Activated CD8-positive, alpha-beta memory T cell treated with anti-CD3 and anti-CD28 coated beads for 36 hours (primary cell): ENCODE data around the gene CDKAL1. TPM values are rescaled to one million over a fixed set of nuclear protein-coding genes. Genes with fewer than 3 reads are reported as not detected.

Experiments used
- CTCF ChIA-PET: fragments of 350-600 bp; sonication (Branson Sonifier 250); formaldehyde crosslinking; loops from one replicate; lab custom pipeline; 2021; ENCODE audit warnings: antibody characterized with exemption; lab: Charles Lee
- POLR2A ChIA-PET: fragments of 350-600 bp; sonication (Branson Sonifier 250); formaldehyde crosslinking; loops from one replicate; lab custom pipeline; 2021; ENCODE audit warnings: antibody characterized with exemption; lab: Charles Lee
- total RNA-seq, 2 experiments: library from RNA; stranded (reverse); gene quantifications; one replicate each; pipeline ENCODE4 v1.2.3, GENCODE V29; 2021

The CDKAL1 gene
- total RNA-seq, 2 experiments from 2014 or later: 26.2 to 27.5 TPM

DNA sequence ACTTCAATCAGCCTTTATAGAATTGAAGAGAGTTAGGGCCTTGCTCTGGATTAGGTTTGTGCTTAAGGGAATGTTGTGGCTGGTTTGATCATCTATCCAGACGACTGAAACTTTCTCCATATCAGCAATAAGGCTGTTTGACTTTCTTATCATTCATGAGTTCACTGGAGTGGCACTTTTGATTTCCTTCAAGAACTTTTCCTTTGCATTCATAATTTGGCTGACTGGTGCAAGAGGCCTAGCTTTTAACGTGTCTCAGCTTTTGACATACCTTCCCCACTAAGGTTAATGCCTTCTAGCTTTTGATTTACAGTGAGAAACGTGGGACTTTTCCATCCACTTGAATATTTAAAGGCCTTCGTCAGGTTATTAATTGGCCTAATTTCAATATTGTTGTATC, 461.8 kb downstream of the CDKAL1 start:
- POLR2A ChIA-PET: interaction anchor here (0.7 kb wide), 1 partner anchor 186 kb away, joined by 3 read pairs; no protein-coding TSS in a partner anchor
- CTCF ChIA-PET: no interaction called here

DNA sequence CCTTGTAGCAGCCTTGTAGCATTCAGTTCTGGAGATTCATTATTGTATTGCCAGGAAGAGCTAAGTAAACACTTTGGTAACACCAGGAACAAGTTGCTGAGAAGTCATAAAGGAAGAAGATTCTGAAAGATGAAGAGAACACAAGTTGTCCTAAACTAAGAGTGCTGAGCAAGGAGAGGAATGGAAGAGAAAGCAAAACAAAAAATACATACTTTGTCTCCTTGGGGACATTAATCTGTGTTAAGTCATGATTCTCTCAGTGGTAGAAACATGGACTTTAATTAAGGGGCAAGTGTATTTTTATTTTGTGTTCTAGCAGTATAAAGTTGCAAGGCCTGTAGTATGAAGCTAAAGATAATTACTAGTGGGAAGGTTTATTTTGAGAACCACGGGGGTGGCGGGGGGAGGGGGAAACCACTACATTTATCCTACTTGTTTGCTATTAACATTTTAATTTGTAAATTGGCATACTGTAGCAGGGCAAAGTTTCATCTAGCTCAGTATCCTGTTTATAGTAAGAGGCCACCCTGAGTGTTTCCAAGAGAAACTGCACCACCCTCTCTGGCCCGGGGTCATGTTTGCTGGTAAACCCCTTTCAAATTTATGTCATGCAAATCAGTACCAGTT, 463.0 kb downstream of the CDKAL1 start:
- CTCF ChIA-PET: no interaction called here

DNA sequence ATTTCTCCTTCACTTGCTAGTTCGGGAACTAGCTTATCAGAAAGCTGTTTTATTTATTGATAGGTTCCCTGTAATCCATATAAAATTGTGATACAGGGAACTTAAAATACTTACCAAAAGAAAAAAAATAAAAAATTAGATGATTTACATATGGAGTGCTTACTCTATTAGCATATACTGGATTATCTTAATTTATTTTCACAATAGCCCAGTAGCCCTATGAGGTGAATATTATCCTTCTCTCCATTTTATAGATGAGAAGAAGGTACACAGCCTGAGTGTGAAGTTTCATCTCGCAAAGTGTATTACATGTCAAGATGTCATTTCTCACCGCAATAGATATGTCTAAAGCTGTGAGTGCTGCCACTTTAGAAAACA, 463.5 kb downstream of the CDKAL1 start:
- ChIA-PET CTCF (no interaction called here), POLR2A (no interaction called here)

More for the DNA sequence above, 463.0 kb downstream of the CDKAL1 start:
- POLR2A ChIA-PET: no interaction called here

DNA sequence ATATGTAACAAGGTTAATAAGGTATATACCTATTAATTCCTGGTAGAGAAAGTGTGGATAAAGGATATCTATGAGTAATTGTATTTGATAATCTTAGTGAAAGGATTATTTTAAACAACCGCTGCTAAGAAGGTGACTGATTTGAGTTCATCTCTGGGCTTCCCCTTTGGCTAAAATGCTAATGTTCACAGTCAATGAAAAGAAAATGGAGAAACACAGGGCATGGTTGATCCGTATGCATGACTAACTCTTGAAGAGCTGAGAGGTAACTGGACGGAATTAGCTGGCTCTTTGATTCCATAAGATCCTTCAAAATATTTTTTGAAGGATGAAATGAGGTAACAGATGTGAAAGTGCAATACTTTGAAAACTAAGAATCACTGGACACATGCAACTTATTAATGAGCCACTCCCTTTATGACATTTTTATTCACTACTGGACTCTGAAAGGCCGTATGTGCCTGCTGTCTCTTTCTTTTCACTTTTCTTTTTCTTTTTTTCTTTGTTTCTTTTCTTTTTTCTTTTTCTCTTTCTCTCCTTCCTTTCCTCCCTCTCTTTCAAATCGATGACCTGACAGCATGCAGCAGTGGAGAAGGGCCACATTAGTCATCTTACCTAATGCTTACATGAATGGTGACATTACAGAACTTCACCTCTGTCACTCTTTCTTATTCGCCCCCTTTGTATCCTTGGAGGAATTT, 464.6 kb downstream of the CDKAL1 start:
- CTCF ChIA-PET: interaction anchor here (0.7 kb wide), 1 partner anchor 438 kb away, joined by 4 read pairs; no protein-coding TSS in a partner anchor

DNA sequence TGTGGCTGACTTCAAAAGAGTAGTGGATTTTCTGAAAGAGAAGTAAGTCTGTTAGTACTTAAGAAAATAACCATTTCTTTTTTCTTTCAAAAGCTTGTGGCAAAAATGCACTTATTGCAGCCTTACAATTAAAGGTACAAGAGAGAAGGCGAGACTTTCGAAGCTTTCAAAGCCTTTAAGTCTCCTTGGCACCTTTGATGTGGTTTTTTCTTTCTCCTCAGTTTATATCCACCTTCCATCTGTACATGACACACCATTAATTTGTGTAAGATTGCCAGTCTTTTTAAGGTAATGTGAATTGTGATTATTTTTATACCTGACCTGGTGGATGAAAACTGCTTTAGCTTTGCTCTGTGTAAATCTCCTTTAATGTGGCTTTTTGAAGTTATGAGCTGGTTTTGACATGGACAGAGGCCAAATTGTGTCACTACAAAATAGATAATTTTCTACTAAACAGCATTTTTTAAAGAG, 466.1 kb downstream of the CDKAL1 start:
- CTCF ChIA-PET: interaction anchor here (0.6 kb wide), 1 partner anchor 9 kb away, joined by 3 read pairs; no protein-coding TSS in a partner anchor
- POLR2A ChIA-PET: no interaction called here

More for the DNA sequence above, 464.6 kb downstream of the CDKAL1 start:
- POLR2A ChIA-PET: interaction anchor here (0.7 kb wide), 1 partner anchor 22 kb away, joined by 3 read pairs; no protein-coding TSS in a partner anchor

DNA sequence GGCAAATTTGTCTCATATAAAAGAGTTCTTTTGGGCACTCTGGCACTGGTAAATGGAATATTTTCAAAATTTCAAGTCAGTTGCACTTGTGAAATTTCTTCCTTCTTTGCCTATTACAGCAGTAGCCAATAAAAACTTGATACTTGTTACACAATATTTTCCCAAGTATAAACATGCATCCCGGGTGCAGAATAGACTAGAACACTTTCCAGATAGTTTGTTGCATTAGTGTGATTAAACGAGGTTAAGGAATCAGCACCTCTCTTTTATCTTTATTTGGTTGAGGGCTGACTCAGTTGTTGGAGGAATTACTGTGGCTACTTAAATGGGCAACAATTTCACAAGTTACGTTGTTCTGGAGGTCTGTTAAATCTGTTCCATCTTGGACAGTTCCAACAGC, 467.5 kb downstream of the CDKAL1 start:
- POLR2A ChIA-PET: no interaction called here

DNA sequence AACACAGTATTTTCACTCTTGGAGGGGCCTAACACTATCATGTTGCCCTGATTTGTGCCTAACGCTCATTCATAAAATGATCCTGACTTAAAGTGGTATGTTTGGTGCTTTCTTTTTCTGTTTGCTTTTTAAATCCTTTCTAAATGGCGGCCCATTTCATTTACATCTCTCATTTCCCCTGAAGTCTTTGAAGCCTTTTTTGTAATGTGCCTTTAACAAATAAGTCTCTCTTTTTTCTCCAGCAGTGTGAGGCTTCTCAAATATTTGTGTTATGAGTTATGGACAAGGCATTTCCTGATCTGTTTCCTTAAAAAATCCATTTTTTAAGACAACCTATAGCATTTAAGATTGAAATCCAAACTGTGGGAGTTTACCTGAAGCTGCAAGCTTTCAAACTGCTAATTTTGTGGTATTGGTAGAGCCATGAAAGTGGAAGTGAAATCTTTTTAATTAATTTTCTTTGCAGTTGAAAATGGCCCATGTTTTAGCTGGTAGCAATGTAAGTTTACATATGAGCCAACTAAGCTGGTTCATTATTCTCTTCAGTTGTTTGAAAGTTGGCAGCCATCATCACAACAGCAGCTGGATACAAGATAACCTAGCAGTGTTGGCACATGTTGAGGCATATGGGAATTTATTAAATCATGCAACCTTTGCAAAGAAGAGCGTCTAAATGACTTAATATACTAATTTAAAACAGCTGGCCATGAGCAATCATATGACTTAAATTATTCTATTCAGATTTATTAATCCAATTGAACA, 469.7 kb downstream of the CDKAL1 start:
- ChIA-PET POLR2A (no interaction called here), CTCF (no interaction called here)

More for the DNA sequence above, 467.5 kb downstream of the CDKAL1 start:
- CTCF ChIA-PET: no interaction called here

DNA sequence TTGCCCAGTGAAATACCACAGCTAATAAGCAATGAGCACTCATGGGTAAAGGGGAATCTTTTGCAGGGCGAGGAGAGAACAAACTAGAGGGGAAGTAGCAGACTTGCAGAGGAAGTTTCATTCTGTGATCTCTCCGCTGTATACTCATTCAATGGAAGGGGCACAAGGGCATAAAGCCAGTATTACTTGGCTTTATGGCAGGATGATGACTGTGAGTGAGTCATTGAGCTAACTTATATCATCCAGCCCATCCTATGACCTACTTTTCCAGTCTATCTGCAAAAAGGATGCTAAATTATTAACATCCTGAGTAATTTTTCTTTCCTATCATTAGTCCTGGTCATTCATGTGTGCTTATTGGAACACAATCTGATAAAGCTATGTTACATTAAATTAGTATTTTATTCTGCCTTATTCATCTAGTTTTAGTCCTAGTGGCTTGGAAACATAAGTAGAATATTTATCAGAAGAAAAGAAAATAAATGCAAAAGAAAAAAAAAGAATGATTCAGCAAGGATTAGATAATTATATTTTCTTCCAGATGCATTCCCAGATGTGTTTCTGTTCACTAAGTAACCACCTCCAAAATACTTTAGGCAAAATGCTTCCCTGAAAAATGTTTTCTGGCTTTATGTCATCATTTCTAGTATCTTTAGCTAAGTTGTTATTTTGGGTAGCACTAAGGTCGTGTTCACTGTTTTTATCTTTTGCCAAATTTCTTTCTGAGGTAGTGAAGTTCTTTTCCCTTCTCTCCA, 471.7 kb downstream of the CDKAL1 start:
- POLR2A ChIA-PET: no interaction called here
- CTCF ChIA-PET: no interaction called here

DNA sequence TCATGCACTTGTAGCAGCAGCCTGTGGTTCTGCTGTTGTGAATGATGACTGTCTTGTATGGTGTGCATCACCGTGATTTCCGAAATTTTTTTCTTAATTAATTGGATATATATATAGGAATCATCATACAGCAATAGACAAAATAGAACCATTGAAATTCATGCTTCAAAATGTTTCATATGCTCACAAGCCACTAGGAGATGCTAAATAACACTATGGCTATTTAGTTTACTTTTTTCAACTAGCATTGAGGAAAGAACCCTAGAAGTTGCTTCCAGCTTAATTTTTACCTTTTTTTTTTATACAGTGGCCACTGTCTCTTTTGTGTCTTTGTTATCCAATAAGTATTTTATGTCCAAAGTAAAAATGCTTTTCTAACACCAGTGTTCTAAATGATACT, 485.4 kb downstream of the CDKAL1 start:
- ChIA-PET CTCF (no interaction called here), POLR2A (no interaction called here)

DNA sequence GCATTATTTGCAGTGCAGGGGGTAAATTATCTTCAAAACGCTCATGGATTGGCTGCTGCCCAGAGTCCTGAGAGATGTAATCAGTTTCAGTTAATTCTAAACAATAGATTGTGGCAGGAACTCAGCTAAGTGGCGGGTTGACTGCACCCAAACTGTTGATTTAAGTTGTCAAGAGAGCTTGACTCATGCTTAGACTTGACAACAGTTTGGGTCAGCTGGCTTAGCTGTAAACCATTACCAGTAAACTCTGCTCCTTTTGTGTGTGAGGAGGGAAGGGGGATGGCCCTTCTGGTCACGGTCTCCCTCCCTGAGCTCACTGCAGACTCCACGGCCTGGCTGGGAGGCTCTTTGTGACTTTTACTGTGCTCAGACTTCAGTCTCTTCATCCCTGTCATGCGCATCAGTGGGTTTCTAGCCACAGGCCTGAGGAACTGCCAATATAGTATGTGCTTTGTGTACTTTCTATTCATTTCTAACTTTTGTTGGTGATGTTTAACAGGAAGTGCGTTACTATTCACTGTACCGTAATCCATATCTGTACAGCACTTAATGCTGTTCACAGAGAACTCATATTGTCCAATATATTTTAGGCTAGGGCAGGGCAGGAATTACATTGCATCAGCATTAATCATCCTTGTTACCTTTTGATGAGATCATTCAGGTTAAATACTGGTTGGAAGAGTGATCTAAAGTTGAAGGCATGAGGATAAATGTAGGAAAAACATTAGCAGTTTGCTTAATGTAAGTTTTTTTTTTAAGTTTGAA, 488.3 kb downstream of the CDKAL1 start:
- POLR2A ChIA-PET: no interaction called here
- CTCF ChIA-PET: no interaction called here

DNA sequence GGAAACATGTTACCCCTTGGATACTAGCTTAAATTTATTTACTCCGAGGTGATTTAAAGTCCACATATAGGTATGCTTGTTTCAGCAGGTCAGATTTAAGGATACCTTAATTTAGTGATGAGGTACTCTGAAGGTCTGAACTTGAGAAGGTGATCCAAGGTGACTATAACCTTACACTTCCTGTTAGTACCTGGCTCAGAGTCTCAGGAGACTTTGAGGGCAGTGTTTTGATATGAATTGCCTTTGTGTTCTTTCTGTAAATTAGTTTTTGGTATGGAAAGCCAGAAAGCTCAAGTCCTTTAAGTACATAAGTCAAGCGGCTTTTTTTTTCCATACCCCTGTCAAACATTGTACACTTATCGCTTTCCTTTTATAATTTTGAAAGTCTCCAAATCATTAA, 489.0 kb downstream of the CDKAL1 start:
- ChIA-PET CTCF (no interaction called here), POLR2A (no interaction called here)

DNA sequence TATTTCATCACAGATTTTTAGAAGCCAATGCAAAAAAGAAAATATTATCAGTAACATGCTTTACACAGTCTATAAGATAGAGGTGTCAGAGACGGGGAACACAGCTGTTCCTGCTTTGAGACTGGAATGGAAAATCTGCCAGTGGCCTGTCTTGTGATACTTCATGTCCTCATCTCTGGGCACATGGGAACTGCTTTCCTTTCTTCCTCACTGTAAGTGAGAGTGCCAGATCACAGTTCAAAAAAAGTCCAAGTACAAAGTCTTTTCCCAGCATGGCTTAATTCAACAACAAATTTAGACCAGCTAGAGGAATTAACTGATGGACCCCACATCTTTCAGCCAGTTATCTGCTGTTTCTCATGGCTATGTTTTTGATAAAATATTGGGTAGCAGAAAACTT, 490.4 kb downstream of the CDKAL1 start:
- CTCF ChIA-PET: no interaction called here
- POLR2A ChIA-PET: no interaction called here

DNA sequence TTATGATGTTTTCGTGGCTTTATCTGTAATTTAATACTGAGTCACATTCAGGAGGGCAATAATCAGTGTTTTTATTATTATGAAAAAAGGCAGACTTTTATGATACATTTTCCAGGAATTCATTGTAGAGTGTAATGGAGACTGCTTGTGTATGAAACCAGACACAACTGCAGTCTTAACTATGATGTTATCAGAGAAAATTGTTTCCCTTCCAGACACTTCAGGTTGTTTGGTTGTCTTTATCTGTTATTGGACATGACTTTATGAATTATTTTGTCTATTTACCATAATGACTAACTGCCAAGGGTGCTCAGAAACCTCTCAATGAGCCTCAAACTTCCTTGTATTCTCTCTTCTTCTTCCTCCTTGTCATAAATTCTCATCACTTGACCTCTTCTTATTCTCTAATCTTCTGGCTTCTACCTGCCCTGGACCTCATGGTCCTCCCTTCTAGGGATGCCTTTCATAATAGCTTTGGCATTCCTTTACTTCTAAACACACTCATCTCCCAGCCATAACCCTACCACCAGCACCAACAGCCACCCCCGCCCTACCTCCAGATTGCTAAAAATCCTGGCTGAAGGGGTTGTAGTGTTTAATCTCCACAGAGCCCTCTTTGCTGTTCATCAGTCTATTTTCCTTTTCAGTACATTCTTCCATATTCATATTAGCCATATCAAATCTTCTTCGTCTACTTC, 492.5 kb downstream of the CDKAL1 start:
- ChIA-PET CTCF (no interaction called here), POLR2A (no interaction called here)

DNA sequence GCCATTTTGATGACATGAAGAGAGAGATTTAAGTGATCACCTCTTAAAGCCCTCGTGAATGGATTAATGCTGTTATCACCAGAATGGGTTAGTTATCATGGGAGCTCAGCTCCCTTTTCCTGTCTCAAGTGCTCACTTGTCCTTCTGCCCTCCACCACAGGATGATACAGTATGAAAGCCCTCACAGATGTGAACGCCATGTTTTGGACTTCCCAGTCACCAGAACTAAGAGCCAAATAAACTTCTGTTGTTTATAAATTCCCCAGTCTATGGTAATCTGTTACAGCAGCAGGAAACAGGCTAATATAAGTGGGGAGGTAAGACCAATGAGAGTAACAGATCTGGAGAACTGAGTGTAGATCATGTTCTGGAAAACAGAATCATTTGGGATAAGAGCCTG, 493.2 kb downstream of the CDKAL1 start:
- ChIA-PET POLR2A (no interaction called here), CTCF (no interaction called here)

DNA sequence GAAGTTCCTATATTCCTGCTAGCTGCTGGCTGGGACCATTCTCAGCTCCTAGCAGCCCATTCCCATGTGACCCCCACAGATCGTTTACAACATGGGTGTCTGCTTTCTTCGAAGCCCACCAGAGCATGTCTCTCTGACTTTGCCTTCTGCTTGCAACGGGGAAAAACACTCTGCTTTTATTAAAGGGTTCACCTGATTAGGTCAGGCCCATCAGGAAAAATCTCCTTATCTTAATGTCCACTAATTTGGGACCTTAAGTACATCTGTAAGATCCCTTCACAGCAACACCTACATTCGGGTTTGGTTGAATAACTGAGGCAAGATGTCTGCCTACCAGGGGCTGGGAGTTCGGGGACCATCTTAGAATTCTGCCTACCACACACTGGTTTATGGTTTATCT, 496.9 kb downstream of the CDKAL1 start:
- CTCF ChIA-PET: no interaction called here
- POLR2A ChIA-PET: no interaction called here

DNA sequence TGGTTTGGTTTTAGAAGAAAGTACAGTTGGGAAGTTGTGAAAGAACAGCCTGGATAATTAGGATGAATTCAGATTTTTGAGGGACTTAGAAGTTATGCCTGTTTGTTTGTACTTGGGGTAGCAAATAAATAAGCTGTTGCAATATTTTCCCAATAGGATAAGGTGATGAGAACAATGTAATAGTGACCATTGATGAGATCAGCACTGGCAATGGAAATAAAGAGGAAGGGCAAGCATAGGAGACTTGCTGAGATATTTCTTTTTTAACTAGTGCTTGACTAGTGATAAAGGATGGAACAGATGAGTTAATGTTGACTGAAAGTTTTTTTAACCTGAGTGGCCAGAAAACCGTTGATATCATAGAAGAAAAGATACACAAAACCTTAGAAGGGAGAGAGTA, 498.8 kb downstream of the CDKAL1 start:
- CTCF ChIA-PET: no interaction called here
- POLR2A ChIA-PET: no interaction called here

DNA sequence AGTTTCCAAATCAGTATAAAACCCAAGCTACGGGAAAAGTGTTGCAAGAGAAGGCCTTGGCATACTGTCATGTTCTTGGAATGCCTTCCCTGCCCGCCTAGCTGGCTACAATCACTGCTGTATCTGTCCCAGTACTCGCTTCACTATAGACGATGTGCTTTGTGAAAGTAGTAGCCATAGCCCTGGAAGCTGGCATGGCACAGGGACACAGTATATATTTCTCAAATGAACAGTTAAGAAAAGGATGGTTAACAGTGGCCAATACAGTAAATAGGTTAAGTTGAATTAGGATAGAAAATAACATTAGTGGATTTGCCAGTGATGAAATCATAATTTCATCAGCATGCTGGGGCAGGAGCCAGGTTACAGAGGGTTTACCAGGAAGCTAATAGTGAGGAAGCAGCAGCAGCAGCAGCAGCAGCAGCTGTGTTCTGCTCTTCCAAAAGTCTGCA, 499.3 kb downstream of the CDKAL1 start:
- CTCF ChIA-PET: no interaction called here
- POLR2A ChIA-PET: no interaction called here

DNA sequence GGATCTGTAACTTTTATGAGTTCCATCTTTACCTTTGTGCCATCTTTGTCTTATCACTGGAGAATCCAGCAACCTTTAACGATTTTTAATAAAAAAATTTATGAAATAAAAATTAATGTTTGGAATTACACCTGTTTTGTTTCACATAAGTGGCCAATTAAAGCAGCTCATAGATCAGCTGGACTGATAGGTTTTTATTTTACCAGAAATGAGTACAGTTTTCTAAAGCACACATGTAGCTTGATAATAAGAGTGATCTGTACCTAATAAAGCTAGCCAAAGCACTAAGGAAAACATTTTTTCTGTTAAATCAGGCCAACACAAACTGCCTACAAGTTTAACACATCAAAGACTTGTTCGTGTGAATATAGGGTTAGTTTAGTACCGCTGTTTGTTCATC, 500.1 kb downstream of the CDKAL1 start:
- POLR2A ChIA-PET: no interaction called here
- CTCF ChIA-PET: no interaction called here
